ENCODE results near the gene ZSCAN10.
"Not testable (repeated sequence)": the region's sequence is repeated elsewhere in the genome, so short reads cannot be mapped to it uniquely, and the experiment has no call there.

ZSCAN10 gene

DNA sequence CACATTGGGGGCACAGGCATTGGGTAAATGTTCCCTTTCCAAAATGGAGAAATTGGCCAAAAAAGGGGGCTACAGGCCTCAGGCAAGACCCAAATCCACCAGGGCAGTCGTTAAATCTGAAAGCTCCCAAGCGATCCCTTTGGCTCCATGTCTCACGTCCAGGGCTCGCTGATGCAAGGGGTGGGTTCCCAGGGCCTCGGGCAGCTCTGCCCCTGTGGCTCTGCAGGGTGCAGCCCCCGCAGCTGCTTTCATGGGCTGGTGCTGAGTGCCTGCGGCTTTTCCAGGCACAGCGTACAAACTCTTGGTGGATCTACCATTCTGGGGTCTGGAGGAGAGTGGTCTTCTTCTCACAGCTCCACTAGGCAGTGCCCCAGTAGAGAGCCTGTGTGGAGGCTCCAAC, 15.7 kb downstream of the ZSCAN10 start:
- not testable (repeated sequence) for DNase-seq

DNA sequence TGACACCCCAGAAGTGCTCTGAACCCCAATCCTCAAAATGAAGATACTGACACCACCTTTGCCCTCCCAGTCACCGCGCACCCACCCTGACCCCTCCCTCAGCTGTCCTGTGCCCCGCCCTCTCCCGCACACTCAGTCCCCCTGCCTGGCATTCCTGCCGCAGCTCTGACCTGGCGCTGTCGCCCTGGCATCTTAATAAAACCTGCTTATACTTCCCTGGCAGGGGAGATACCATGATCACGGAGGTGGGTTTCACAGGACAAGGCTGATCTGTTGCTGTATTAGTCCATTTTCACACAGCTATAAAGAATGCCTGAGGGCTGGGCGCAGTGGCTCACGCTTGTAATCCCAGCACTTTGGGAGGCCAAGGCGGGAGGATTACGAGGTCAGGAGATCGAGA, 17.1 kb downstream of the ZSCAN10 start:
- DNase-seq: not testable (repeated sequence)

DNA sequence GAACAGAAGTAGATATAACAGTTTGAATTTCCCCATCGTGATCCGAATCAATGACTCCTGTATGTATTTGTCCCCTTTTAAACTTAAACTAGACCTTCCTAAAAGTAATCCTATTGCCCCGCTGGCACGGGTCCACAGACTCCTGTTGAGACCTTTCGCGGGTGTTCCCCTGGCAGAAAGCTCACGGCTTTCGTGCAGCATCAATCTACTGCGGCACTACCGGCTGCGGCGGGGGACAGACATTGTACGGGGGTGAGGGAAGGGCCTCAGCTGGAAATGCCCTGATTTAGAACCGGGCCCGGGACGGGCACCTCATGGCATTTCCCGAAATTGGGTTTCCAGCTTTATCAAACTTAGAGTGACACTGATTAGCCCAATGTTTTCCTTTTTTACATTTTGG, 19.1 kb downstream of the ZSCAN10 start:
- DNase-seq: no peak

DNA sequence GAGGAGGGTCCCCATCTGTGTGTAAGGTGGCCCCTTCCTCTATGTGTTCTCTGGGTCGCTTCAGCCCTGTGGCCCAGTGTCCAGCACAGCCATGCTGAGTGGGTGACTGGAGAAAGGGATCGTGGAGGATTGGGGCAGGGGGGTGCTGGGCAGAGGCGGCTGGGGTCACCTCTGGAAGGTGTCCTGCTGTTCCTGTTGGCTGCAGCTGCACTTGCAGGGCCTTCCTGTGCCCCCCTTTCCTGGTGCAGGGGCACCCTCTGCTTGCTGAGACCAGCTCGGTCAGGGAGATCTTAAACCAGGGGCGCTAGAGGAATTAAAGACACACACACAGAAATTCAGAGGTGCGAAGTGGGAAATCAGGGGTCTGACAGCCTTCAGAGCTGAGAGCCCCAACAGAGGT, 22.5 kb downstream of the ZSCAN10 start:
- no peak for DNase-seq

DNA sequence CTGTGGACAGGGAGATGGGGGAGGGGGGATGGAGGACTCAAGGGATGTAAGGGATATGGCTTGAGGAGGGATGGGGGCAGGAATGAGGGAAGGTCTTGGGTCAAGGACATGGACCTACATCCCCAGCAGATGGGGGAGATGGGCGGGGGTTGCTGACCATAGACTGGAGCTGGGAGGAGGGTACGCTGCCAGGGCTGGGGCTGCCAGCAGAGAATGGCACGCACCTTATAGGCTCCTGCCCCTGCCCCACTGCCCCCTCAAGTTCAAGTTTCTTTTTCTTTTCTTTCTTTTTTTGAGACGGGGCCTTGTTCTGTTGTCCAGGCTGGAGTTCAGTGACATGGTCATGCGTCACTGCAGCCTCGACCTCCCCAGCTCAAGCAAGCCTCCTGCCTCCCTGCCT, 23.1 kb downstream of the ZSCAN10 start:
- DNase-seq: not testable (repeated sequence)

DNA sequence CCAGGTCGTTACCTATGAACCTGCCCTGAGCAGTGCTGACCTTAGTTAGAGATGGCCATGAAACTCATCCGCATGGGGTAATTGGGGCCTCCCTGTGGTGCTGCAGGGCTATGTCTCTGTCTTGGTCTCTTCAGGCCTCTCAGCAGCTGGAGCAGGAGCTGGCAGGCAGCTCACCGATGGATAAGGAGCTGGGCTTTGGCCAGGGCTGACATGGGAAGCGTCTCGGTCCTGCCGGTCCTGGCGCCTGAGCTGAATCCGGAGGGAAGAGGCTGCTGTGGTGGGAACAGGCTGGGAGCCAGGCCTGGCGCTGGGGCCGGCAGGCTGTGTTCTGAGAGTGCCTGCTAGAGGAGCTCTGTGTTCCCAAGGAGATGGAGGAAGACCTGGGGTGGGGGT, 23.6 kb downstream of the ZSCAN10 start:
- DNase-seq: no peak

DNA sequence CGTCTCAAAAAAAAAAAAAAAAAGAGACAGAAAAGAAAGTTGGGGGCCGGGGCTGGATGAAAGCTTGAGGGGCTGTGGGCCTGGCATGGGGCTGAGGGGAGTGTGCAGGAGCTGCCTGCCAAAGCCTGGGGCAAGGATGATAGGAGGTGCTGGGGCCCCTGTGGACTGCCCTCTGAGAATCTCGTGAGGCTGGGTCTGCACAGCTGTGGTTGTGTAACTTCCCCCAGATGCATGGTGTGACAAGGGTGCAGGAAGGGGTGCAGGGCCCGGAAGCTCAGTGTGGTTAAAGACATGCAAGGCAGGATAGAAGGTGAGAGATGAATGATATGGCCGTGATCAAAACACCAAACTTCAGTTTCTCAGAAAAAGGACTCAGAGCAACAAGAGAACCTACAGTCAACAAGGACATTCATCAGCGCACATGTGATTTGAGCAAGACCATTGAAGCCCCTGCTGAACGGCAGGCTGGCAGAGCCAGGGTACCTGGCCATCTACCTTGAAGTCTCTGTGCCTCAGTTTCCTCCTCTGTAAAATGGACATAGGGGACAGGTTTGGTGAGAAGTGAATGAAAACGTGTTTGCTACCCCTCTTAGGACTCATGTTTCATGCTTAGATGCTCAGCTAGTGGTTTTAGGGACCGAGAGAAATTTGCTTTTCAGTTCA, 24.1 kb downstream of the ZSCAN10 start:
- peak; percentile 93 for DNase-seq

DNA sequence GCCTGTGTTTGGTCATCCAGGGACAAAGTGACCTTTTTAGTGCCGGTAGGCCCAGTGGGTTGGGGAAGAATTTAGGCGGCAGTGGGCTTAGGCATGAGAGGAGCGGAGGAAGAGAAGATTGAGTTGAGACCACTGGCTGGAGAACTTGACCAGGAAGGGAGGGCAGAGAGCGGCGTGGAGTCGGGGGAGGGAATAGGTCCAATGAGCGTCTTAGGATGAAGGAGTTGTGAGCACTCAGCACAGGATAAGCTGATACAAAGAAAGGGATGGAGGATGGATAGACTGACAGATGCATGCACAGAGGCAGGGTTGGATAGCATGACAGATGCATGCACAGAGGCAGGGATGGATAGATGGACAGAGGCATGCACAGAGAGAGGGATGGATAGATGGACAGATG, 25.6 kb downstream of the ZSCAN10 start:
- DNase-seq: no peak

DNA sequence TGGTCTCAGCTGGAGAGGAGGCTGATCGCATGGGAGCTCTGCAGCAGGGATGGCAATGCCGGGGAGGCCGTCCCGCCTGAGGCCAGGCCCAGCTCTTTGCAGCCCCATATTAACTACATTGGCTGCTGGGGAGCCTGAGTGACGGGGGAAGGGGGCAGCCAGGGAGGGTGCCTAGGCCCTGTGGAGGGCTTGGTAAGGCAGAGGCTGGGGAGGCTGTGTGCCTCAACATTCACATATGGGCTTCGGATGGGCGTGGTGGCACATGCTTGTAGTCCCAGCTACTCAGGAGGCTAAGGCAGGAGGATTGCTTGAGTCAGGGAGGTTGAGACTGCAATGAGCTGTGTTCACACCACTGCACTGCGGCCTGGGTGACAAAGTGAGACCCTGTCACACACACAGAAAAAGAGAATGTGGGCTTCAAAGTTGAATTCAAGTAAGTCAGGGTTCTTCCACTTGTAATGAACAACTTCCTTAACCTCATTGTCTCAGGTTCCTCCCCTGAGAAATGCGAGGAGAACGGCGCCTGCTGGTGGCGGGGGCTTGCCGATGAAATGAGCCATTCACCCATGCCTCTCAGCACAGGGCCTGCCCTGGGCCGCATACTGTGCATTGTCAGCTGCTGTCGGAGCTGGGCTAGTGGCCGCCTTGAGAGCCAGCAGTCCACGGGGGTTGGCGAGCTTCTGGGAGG, 26.4 kb downstream of the ZSCAN10 start:
- DNase-seq: not testable (repeated sequence)

DNA sequence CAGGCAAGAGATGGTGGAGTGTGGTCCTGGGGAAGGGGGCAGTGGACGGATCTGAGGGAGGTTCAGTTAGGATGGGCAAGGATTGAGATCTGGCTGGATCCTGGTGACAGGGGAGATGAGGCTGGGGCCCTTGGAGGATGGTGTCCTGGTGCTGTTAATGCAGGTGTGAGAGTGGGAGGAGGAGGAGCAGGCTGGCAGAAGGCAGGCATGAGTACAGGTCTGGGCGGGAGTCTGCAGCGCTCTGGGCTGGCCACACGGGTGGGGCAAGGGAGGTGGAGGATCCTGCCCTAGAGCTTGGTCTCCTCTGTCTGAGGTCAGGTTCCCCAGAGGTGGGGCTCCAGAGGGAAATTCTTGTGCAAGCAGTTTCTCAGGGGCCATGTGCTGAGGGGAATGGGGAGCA, 26.9 kb downstream of the ZSCAN10 start:
- not testable (repeated sequence) for DNase-seq

DNA sequence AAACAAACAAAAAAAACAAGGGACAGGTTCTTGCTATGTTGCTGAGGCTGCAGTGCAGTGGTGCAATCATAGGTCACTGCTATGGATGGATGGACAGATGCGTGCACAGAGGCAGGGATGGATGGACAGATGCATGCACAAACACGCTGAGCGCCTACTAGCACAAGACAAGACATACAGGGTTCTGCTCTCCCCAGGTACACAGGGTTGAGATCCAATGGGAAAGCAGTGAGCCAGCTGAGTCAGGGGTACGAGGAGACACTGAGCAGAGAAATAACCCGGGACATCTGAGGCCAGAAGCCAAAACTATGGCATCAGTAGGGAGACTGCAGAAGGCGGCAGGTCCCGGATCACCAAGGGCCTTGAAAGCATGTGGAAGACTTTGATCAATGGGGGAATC, 27.4 kb downstream of the ZSCAN10 start:
- no peak for DNase-seq

DNA sequence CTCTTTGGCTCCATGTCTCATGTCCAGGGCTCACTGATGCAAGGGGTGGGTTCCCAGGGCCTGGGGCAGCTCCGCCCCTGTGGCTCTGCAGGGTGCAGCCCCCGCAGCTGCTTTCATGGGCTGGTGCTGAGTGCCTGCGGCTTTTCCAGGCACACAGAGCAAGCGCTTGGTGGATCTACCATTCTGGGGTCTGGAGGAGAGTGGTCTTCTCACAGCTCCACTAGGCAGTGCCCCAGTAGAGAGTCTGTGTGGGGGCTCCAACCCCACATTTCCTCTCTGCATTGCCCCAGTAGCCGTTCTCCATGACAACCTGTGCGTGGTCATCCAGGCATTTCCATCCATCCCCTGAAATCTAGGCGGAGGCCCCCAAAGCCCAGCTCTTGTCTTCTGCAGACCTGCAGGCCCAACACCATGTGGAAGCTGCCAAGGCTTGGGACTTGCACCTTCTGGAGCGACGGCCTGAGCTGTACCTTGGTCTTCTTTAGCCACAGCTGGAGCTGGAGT, 28.4 kb downstream of the ZSCAN10 start:
- no peak for DNase-seq

DNA sequence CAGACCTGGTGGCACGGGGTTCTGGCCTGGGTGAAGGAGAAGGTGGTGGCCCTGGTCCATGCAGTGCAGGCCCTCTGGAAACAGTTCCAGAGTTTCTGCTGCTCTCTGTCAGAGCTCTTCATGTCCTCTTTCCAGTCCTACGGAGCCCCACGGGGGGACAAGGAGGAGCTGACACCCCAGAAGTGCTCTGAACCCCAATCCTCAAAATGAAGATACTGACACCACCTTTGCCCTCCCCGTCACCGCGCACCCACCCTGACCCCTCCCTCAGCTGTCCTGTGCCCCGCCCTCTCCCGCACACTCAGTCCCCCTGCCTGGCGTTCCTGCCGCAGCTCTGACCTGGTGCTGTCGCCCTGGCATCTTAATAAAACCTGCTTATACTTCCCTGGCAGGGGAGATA, 29.9 kb downstream of the ZSCAN10 start:
- not testable (repeated sequence) for DNase-seq

DNA sequence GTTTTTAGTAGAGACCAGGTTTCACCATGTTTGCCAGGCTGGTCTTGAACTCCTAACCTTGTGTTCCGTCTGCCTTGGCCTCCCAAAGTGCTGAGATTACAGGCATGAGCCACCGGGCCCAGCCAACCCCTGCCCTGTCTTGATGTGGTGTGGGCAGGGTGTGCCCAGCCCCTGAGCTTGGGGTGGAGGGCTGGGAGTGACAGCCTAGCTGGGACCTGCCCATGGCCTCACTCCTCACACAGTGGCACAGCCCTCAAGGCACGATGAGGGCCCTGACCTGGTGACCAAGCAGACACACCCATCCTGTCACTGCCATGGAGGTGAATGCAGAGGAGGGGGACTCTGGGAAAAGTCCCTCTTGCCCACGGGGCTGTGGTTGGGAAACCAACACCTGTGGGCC, 30.6 kb downstream of the ZSCAN10 start:
- no peak for DNase-seq

DNA sequence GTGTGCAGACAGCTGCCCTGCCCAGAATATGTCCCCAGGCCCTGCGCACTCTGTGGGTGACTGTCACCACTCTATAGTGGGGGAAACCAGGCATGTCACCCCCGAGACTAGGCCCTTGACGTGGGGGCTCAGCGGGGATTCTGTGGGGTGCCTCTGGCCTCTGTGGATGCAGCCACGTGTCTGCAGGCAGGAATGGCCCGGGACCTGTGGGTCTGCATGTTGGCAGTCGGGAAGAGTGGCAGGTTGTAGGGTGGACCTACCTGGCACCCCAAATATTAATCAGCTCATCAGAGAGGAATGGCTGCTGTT, 32.7 kb downstream of the ZSCAN10 start:
- DNase-seq: no peak

DNA sequence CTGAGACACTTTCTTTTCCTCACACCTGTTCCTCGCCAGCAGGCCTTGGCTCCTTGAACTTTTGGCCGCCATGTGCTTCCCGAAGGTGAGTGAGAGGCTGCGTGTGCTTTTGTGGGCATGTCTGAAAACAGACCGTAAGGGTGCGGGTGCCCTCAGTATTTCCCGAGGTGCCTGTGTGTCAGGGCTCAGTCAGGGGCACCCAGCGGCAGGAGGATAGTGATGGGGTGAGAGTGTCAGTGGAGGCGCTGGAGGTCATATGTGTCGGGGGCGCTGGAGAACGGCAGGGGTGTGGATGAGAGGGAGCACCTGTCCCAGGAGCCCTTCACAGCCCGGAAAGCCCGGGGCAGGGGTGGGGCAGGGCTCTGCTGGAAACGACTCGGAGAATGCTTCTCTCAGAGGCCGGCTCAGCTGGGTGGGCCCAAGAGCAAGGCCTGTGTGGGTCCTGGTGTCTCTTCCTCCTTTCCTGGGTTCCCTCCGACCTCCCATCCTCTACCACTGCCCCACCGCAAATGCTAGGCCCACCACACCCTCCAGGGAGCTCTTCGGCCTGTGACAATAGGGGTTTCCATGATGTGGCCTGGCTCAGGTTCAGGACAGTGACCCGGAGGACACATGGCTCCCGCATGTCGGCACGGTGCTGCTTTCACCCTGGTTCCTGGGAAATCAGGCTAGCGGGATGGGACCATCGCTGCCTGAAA, 33.2 kb downstream of the ZSCAN10 start:
- DNase-seq: no peak

DNA sequence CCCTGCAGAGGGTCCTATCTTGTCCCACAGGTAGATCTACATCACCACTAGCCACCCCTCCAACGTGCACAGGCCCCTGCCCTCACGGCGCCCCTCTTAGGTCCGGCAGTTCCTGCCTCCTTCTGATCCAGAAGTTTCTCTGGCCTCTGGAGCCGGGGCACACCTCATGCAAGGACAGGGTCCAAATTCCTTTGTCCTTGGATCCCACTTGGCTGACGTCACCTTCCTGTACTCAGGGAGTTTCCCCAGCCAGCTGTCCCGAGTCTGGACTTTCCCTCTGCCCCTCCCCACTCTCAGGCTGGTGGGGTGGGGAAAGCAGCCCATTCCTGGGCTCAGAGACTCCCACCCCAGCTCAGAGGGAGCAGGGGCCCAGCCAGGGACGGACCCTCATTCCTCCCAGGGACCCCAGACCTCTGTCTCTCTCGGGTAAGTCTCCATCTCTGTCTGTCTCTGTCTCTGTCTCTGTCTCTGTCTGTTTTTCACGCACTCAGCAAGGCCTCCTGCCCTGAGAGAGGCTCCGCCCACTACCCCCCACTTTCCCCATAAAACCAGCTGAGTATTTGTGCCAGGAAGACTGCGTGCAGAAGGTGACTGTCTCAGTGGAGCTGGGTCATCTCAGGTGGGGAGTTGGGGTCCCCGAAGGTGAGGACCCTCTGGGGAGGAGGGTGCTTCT, 33.9 kb downstream of the ZSCAN10 start, which contains the start of gene IL32:
IL32 (plus strand) TSS at position 572 of the 673 bp plus-strand sequence. CDS start 172 bp downstream, outside the sequence.
- DNase-seq: peak; percentile 60

DNA sequence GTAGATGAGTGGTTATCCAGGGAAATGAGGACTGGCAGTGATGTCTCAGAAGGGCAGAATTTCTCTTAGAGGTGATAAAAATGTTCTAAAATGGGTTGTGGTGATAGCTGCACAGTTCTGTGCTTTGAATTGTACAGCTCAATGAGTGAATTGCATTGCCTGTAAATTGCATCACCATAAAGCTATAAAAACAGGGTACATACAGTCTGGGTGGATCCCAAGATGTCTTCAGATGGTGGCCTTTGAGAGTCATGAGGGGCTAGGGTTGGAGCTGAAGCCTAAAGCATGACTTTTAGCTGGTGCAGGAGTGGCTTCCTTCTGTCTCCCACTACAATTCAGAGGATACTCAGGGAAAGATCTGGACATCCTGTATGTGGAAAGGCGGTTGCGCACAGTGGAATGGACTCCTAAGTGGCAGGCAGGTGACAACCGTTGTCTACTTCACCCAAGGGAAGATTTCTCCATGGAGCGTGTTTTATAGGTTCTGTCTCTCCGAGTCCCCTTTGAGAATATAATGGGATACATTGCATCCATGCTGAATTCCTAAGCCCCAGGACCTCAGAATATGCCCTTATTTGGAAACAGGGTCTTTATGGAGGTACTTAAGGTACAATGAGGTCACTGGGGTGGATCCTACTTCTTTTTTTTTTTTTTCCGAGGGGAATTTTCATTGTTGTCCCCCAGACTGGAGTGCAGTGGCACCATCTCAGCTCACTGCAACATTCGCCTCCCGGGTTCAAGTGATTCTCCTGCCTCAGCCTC, 35.3 kb downstream of the ZSCAN10 start:
- DNase-seq: no peak

DNA sequence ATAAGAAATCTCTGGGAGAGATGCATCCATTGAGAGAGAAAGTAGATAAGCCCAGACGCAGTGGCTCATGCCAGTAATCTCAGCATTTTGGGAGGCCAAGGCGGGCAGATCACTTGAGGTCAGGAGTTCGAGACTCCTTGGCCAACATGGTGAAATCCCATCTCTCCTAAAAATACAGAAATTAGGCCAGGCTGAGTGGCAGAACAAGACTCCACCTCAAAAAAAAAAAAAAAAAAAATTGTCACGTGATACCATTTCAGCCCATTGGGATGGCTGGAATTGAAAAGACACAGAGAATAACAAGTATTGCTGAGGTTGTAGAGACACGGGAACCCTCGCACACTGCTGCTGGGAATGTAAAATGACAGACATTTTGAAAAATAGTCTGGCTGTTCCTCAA, 36.5 kb downstream of the ZSCAN10 start:
- no peak for DNase-seq

DNA sequence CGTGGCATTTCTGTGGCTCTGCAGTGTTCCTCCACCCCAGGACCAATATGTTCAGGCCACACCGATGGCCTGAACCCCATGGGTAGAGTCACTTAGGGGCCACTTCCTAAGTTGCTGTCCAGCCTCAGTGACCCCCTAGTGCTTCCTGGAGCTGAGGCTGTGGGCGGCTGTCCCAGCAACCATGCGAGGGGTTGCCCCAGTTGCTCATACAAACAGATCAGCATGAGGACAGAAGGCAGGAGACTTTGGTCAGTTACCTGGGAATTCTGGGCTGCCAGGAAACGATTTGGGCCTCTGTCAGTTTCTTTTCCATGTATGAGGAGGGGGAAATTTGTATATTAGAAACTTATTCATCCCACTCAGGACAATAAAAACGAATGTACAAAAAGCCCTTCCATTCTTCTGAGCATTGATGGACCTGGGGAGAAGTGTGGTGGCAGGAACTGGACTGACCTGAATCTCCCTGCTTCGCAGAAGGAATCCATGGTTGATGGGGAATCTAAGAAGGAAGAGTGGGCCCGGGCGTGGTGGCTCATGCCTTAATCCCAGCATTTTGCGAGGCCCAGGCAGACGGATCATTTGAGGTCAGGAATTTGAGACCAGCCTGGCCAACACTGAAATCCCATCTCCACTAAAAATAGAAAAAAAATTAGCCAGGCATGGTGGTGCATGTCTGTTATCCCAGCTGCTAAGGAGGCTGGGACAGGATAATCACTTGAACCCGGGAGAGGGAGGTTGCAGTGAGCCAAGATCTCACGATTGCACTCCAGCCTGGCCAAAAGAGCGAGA, 38.6 kb downstream of the ZSCAN10 start:
- no peak for DNase-seq

DNA sequence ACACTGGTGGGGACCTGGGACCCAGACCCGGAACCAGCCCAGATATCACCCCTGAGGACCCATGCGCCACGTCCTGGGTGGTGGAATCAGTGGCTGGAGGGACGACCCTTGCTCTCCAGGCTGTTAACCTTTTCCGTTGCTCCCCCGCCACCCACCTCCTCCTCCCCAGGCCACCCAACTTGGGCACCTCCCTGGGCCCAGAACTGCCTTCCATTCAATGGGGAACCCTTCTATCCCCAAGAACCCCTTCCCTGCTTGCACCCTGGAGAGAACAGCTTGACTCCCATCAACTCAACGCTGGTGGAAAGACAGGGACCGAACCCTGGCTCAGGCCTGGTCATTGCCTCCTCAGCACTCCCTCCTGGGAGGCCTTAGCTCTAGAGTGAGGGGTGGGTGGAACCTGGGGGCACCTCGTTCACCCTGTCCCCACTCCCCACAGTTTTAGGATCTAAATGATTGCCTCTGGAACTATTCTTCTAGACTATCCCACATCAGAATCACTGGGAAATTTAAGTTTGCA, 39.3 kb downstream of the ZSCAN10 start:
- no peak for DNase-seq

Data from central memory CD4-positive, alpha-beta T cell (primary cell).